Activated CD8-positive, alpha-beta T cell treated with anti-CD3 and anti-CD28 coated beads, Interleukin-2, amount 10 ng/mL, durations not matched to agents 7 days and 5 days (primary cell): Measurements from ENCODE around the gene TMEM181. TPM values are rescaled to one million over a fixed set of nuclear protein-coding genes. Genes with fewer than 3 reads are reported as not detected.
"Not testable (repeated sequence)": the region's sequence is repeated elsewhere in the genome, so short reads cannot be mapped to it uniquely, and the experiment has no call there.

Experiments used
- ATAC-seq: fragments of 150-1000 bp; cut with Tn5 transposase; one replicate; pipeline ENCODE4 v1.10.0; 2021; ENCODE audit warnings: moderate library complexity
- CTCF ChIA-PET: fragments of 350-600 bp; sonication (Branson Sonifier 250); formaldehyde crosslinking; loops from one replicate; lab custom pipeline; 2021; ENCODE audit warnings: antibody characterized with exemption; lab: Charles Lee
- POLR2A ChIA-PET: fragments of 350-600 bp; sonication (Branson Sonifier 250); formaldehyde crosslinking; loops from one replicate; lab custom pipeline; 2021; ENCODE audit warnings: antibody characterized with exemption; lab: Charles Lee
- DNase-seq: peaks from one replicate; pipeline ENCODE4 v3.0.0-alpha.2; 2020
- H3K27ac Mint-ChIP-seq: one replicate; pipeline ENCODE4 v1.8.0; 2021; ENCODE audit warnings: mild to moderate bottlenecking, mixed read lengths
- H3K27me3 Mint-ChIP-seq: one replicate; pipeline ENCODE4 v1.8.0; 2021; ENCODE audit warnings: low read depth, mixed read lengths
- H3K36me3 Mint-ChIP-seq: one replicate; pipeline ENCODE4 v1.8.0; 2021; ENCODE audit warnings: low read depth, mixed read lengths
- H3K4me1 Mint-ChIP-seq: one replicate; pipeline ENCODE4 v1.8.0; 2021; ENCODE audit warnings: low read depth, mixed read lengths
- H3K4me3 Mint-ChIP-seq: one replicate; pipeline ENCODE4 v1.8.0; 2021; ENCODE audit warnings: mild to moderate bottlenecking, mixed read lengths
- H3K9me3 Mint-ChIP-seq: one replicate; pipeline ENCODE4 v1.8.0; 2022; ENCODE audit warnings: mixed read lengths; ENCODE audit not compliant: insufficient read depth
- total RNA-seq, 2 experiments: library from RNA; stranded (reverse); gene quantifications; one replicate each; pipeline ENCODE4 v1.2.3, GENCODE V29; 2021

The TMEM181 gene
- total RNA-seq, 2 experiments from 2014 or later, result 15.0 to 15.2 TPM

- peaks cover 2% of the 10 kb centered on the region for H3K36me3 Mint-ChIP-seq
- H3K4me1 Mint-ChIP-seq, result peaks cover 17% of the 10 kb centered on the region
- POLR2A ChIA-PET, result interaction anchor here (0.7 kb wide), 1 partner anchor 27 kb away, joined by 3 read pairs; no protein-coding TSS in a partner anchor
- peaks cover 16% of the 10 kb centered on the region for H3K27me3 Mint-ChIP-seq
- DNase-seq (no peak), ATAC-seq (no peak)
- no peak overlapping the region for H3K4me3 Mint-ChIP-seq
- H3K27ac Mint-ChIP-seq, result no peak overlapping the region
- no peaks in the 10 kb centered on the region for H3K9me3 Mint-ChIP-seq
- CTCF ChIA-PET, result interaction anchor here (3.8 kb wide), 1 partner anchor 342 kb away, joined by 11 read pairs; no protein-coding TSS in a partner anchor
These were observed 3.8 kb upstream of the TMEM181 start for GRCh38 chr6:158556113-158556512.

GRCh38 chr6:158557110-158557509 is 2.8 kb upstream of the TMEM181 start:
- H3K9me3 Mint-ChIP-seq, ATAC-seq, H3K4me3 Mint-ChIP-seq, DNase-seq, H3K36me3 Mint-ChIP-seq, H3K27ac Mint-ChIP-seq: not testable (repeated sequence)
- Mint-ChIP-seq H3K27me3 (peaks cover 16% of the 10 kb centered on the region), H3K4me1 (peaks cover 27% of the 10 kb centered on the region)
- CTCF ChIA-PET, result interaction anchor here (1.0 to 3.8 kb wide), 3 partner anchors 38 to 343 kb away, joined by 3 to 11 read pairs (median 6); no protein-coding TSS in a partner anchor
- POLR2A ChIA-PET, result interaction anchor here (0.6 kb wide), 1 partner anchor 38 kb away, joined by 3 read pairs; no protein-coding TSS in a partner anchor

GRCh38 chr6:158557927-158558326 is 2.0 kb upstream of the TMEM181 start:
- ChIA-PET POLR2A (no interaction called here), CTCF (interaction anchor here (1.0 to 3.8 kb wide), 3 partner anchors 39 to 344 kb away, joined by 3 to 11 read pairs (median 6); no protein-coding TSS in a partner anchor)
- H3K27me3 Mint-ChIP-seq, result peaks cover 11% of the 10 kb centered on the region
- peaks cover 12% of the 10 kb centered on the region for H3K36me3 Mint-ChIP-seq
- ATAC-seq (no peak), DNase-seq (no peak)
- H3K9me3 Mint-ChIP-seq, result no peaks in the 10 kb centered on the region
- no peak overlapping the region for H3K27ac Mint-ChIP-seq
- H3K4me3 Mint-ChIP-seq, result no peak overlapping the region
- H3K4me1 Mint-ChIP-seq, result peaks cover 36% of the 10 kb centered on the region

GRCh38 chr6:158558415-158559306 is 1.2 kb upstream of the TMEM181 start:
- peaks cover 39% of the 10 kb centered on the region for H3K4me1 Mint-ChIP-seq
- peak overlapping the region; percentile 52 for H3K4me3 Mint-ChIP-seq
- CTCF ChIA-PET, result interaction anchor here (0.7 to 3.8 kb wide), 5 partner anchors 7 to 344 kb away, joined by 3 to 11 read pairs (median 3); no protein-coding TSS in a partner anchor
- no peak for DNase-seq
- H3K27ac Mint-ChIP-seq, result peak overlapping the region; percentile 67
- no peaks in the 10 kb centered on the region for H3K9me3 Mint-ChIP-seq
- peaks cover 11% of the 10 kb centered on the region for H3K27me3 Mint-ChIP-seq
- ATAC-seq, result no peak
- H3K36me3 Mint-ChIP-seq, result peaks cover 15% of the 10 kb centered on the region
- POLR2A ChIA-PET, result interaction anchor here (0.6 to 1.7 kb wide), 5 partner anchors 9 to 90 kb away, joined by 3 to 7 read pairs (median 3); no protein-coding TSS in a partner anchor

- no peak for DNase-seq
- Mint-ChIP-seq H3K4me1 (peaks cover 47% of the 10 kb centered on the region), H3K36me3 (peaks cover 15% of the 10 kb centered on the region), H3K9me3 (no peaks in the 10 kb centered on the region), H3K27ac (peak overlapping the region; percentile 67), H3K27me3 (peaks cover 11% of the 10 kb centered on the region), H3K4me3 (peak overlapping the region; percentile 52)
- ChIA-PET CTCF (interaction anchor here (0.7 to 0.8 kb wide), 2 partner anchors 8 to 41 kb away, joined by 3 read pairs; no protein-coding TSS in a partner anchor), POLR2A (interaction anchor here (0.6 to 1.7 kb wide), 6 partner anchors 8 to 90 kb away, joined by 3 to 7 read pairs (median 4); no protein-coding TSS in a partner anchor)
- ATAC-seq, result no peak
These were observed 475 bp upstream of the TMEM181 start for GRCh38 chr6:158559338-158559894.

GRCh38 chr6:158560836-158561320 is 987 bp downstream of the TMEM181 start:
- Mint-ChIP-seq H3K36me3 (peaks cover 25% of the 10 kb centered on the region), H3K4me3 (peak overlapping the region; percentile 98), H3K9me3 (no peaks in the 10 kb centered on the region), H3K27me3 (peaks cover 5% of the 10 kb centered on the region), H3K4me1 (peaks cover 54% of the 10 kb centered on the region), H3K27ac (peak overlapping the region; percentile 96)
- DNase-seq, result no peak
- ChIA-PET CTCF (no interaction called here), POLR2A (no interaction called here)
- peak; percentile 26 for ATAC-seq

- Mint-ChIP-seq H3K36me3 (peaks cover 29% of the 10 kb centered on the region), H3K4me3 (peak overlapping the region; percentile 98), H3K27me3 (peaks cover 3% of the 10 kb centered on the region), H3K27ac (peak overlapping the region; percentile 96), H3K9me3 (no peaks in the 10 kb centered on the region), H3K4me1 (peaks cover 59% of the 10 kb centered on the region)
- ATAC-seq (no peak), DNase-seq (no peak)
- ChIA-PET CTCF (no interaction called here), POLR2A (no interaction called here)
These were observed 1.5 kb downstream of the TMEM181 start for GRCh38 chr6:158561321-158561884.

- CTCF ChIA-PET, result no interaction called here
- Mint-ChIP-seq H3K4me1 (peaks cover 65% of the 10 kb centered on the region), H3K27ac (no peak overlapping the region), H3K27me3 (peaks cover 2% of the 10 kb centered on the region), H3K4me3 (no peak overlapping the region), H3K36me3 (peaks cover 29% of the 10 kb centered on the region), H3K9me3 (no peaks in the 10 kb centered on the region)
- DNase-seq (no peak), ATAC-seq (no peak)
- POLR2A ChIA-PET, result no interaction called here
These were observed 2.0 kb downstream of the TMEM181 start for GRCh38 chr6:158561938-158562337.

- no peak for ATAC-seq
- Mint-ChIP-seq H3K4me1 (peaks cover 79% of the 10 kb centered on the region), H3K4me3 (peak overlapping the region; percentile 43)
These were observed 4.6 kb downstream of the TMEM181 start for GRCh38 chr6:158564243-158565121.

GRCh38 chr6:158565122-158565429 is 5.2 kb downstream of the TMEM181 start:
- CTCF ChIA-PET, result interaction anchor here (1.1 to 1.4 kb wide), 2 partner anchors 95 to 351 kb away, joined by 3 to 4 read pairs; no protein-coding TSS in a partner anchor
- ATAC-seq (no peak), DNase-seq (no peak)
- Mint-ChIP-seq H3K27me3 (no peaks in the 10 kb centered on the region), H3K4me1 (peaks cover 79% of the 10 kb centered on the region), H3K36me3 (peaks cover 39% of the 10 kb centered on the region), H3K27ac (peak overlapping the region; percentile 69), H3K9me3 (no peaks in the 10 kb centered on the region), H3K4me3 (peak overlapping the region; percentile 19)
- POLR2A ChIA-PET, result no interaction called here

More at GRCh38 chr6:158564243-158565121, 4.6 kb downstream of the TMEM181 start:
- ChIA-PET CTCF (interaction anchor here (1.0 to 1.7 kb wide), 5 partner anchors 41 to 350 kb away, joined by 3 to 5 read pairs (median 4); no protein-coding TSS in a partner anchor), POLR2A (no interaction called here)
- Mint-ChIP-seq H3K9me3 (no peaks in the 10 kb centered on the region), H3K27ac (peak overlapping the region; percentile 69), H3K27me3 (no peaks in the 10 kb centered on the region), H3K36me3 (peaks cover 35% of the 10 kb centered on the region)
- DNase-seq, result peak; percentile 43
